NCI-H2196 (cell line): ENCODE data around the gene OCIAD2.
A peak's percentile ranks its signal among the peaks of the same experiment; 100 is the strongest.
"Not testable (repeated sequence)": the region's sequence is repeated elsewhere in the genome, so short reads cannot be mapped to it uniquely, and the experiment has no call there.

ENCODE experiments used
- DNase-seq: peaks from one replicate; lab custom pipeline; 2025; ENCODE audit not compliant: unreplicated experiment; lab: John Stamatoyannopoulos, UW

The OCIAD2 gene

GRCh38 chr4:48906206-48907173, at the start of gene OCIAD2:
OCIAD2 (minus strand) TSS chr4:48906774; CDS start chr4:48904549, 2,225 bp downstream.
- peak; percentile 89 for DNase-seq

GRCh38 chr4:48954314-48954713, 47.7 kb upstream of the OCIAD2 start:
- DNase-seq, result no peak

- DNase-seq, result no peak
These were observed 43.1 kb upstream of the OCIAD2 start for GRCh38 chr4:48949518-48950219.

- DNase-seq, result no peak
These were observed 42.5 kb upstream of the OCIAD2 start for GRCh38 chr4:48949086-48949485.

GRCh38 chr4:48947731-48948130, 41.2 kb upstream of the OCIAD2 start:
- DNase-seq, result no peak

- no peak for DNase-seq
These were observed 39.4 kb upstream of the OCIAD2 start for GRCh38 chr4:48945981-48946380.

- no peak for DNase-seq
These were observed 38.2 kb upstream of the OCIAD2 start for GRCh38 chr4:48944756-48945241.

- no peak for DNase-seq
These were observed 37.7 kb upstream of the OCIAD2 start for GRCh38 chr4:48944252-48944651.

GRCh38 chr4:48943387-48943786, 36.8 kb upstream of the OCIAD2 start:
- no peak for DNase-seq

GRCh38 chr4:48939785-48940184, 33.2 kb upstream of the OCIAD2 start:
- DNase-seq, result peak; percentile 34

GRCh38 chr4:48938831-48939230, 32.3 kb upstream of the OCIAD2 start:
- no peak for DNase-seq

GRCh38 chr4:48937033-48937432, 30.5 kb upstream of the OCIAD2 start:
- no peak for DNase-seq

- DNase-seq, result no peak
These were observed 24.9 kb upstream of the OCIAD2 start for GRCh38 chr4:48931459-48931858.

- no peak for DNase-seq
These were observed 24.1 kb upstream of the OCIAD2 start for GRCh38 chr4:48930654-48931053.

GRCh38 chr4:48924416-48924815, 17.8 kb upstream of the OCIAD2 start:
- DNase-seq, result no peak

- not testable (repeated sequence) for DNase-seq
These were observed 16.5 kb upstream of the OCIAD2 start for GRCh38 chr4:48923065-48923464.

- no peak for DNase-seq
These were observed 7.7 kb upstream of the OCIAD2 start for GRCh38 chr4:48914311-48914710.

- no peak for DNase-seq
These were observed 6.8 kb upstream of the OCIAD2 start for GRCh38 chr4:48913346-48913745.

- DNase-seq, result no peak
These were observed 5.8 kb upstream of the OCIAD2 start for GRCh38 chr4:48912349-48912748.

- no peak for DNase-seq
These were observed 3.9 kb upstream of the OCIAD2 start for GRCh38 chr4:48910511-48910910.

- DNase-seq, result peak; percentile 24
These were observed 3.1 kb upstream of the OCIAD2 start for GRCh38 chr4:48909697-48910096.

- DNase-seq, result no peak
These were observed 2.1 kb upstream of the OCIAD2 start for GRCh38 chr4:48908687-48909086.
